Brain microvascular endothelial cell (primary cell): ENCODE measurements around the gene HTR5A.

Experiments
- DNase-seq: peaks from one replicate; pipeline ENCODE4 v3.0.0-alpha.2; 2020
- H3K27ac ChIP-seq: fragments of 250-450 bp; sonication (Bioruptor Pico); 2 replicates; pipeline ENCODE4 v1.5.1; 2020; ENCODE audit warnings: mild to moderate bottlenecking, moderate library complexity
- H3K27me3 ChIP-seq: fragments of 250-450 bp; sonication (Bioruptor Pico); replicated peaks from 2 replicates; pipeline ENCODE4 v1.5.1; 2020; ENCODE audit warnings: mild to moderate bottlenecking
- H3K36me3 ChIP-seq: fragments of 250-450 bp; sonication (Bioruptor Pico); replicated peaks from 2 replicates; pipeline ENCODE4 v1.5.1; 2020; ENCODE audit warnings: mild to moderate bottlenecking
- H3K4me3 ChIP-seq: 2 replicates; pipeline ENCODE4 v1.5.1; 2011; ENCODE audit warnings: low read depth, mild to moderate bottlenecking, control low read depth, low read length, moderate library complexity
- in situ Hi-C: cut with HindIII; loops from 2 replicates; pipeline ENCODE4 v1.10.0; 2017; ENCODE audit warnings: low sequenced_read_pairs, low pct_ligation_motif_present
- TF ChIP-seq, protein P1 (sequence below): IDR thresholded peaks from 2 replicates; pipeline ENCODE4 v1.5.1; 2011; ENCODE audit warnings: low read depth, mild to moderate bottlenecking, moderate library complexity, low read length, control low read depth, inconsistent platforms; ENCODE audit errors: missing control alignments

HTR5A gene

DNA sequence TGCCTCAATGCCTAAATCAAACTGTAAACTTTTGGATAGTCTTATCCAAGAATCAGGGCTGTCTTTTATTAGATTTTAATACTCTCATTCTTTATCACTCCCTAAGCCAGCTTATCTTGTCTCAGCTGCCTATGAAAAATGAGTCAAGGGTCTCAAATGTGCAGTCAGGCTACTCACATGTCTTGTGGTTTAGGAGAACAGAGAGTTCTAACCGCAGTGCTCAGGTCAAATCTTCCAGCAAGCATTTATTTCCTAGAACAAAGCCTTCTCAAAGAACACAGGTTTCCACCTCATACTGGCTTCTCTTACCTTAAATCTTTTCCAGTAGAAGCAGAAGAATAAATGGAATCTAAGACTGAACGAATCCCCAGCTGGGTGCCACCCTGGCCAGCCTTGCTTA lies 23.5 kb downstream of the HTR5A start:
- H3K27me3 ChIP-seq, result no peaks in the 10 kb centered on the region
- no peaks in the 10 kb centered on the region for H3K36me3 ChIP-seq
- no peak overlapping the region for H3K27ac ChIP-seq
- no peak overlapping the region for H3K4me3 ChIP-seq
- TF ChIP-seq, protein P1, sequence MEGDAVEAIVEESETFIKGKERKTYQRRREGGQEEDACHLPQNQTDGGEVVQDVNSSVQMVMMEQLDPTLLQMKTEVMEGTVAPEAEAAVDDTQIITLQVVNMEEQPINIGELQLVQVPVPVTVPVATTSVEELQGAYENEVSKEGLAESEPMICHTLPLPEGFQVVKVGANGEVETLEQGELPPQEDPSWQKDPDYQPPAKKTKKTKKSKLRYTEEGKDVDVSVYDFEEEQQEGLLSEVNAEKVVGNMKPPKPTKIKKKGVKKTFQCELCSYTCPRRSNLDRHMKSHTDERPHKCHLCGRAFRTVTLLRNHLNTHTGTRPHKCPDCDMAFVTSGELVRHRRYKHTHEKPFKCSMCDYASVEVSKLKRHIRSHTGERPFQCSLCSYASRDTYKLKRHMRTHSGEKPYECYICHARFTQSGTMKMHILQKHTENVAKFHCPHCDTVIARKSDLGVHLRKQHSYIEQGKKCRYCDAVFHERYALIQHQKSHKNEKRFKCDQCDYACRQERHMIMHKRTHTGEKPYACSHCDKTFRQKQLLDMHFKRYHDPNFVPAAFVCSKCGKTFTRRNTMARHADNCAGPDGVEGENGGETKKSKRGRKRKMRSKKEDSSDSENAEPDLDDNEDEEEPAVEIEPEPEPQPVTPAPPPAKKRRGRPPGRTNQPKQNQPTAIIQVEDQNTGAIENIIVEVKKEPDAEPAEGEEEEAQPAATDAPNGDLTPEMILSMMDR, result no peak
- in situ Hi-C loops, result no loop called here
- no peak for DNase-seq

DNA sequence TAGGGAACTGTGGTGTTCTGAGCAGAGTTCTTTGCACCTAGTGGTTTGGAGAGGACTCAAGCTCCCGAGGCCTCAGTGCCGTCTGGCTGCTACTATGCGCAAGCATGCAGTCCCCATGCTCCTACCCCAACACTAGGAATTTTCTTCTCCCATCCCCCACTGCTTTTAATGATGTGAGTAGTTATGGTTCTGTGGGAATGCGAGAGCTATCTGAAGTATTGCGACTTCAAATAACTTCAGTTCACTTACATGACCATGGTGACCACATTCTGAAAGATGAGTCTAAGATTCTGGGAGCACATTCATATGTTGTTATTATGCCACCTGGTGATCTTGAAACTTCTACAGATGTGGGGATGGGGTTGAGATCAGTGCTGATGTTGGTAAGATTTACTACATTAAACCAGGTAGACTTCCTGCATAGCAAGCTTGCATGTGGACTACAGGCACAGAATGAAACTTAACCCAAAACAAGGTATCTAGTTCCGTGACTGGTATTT lies 24.6 kb downstream of the HTR5A start:
- no peaks in the 10 kb centered on the region for H3K27me3 ChIP-seq
- no peak overlapping the region for H3K27ac ChIP-seq
- H3K36me3 ChIP-seq, result no peaks in the 10 kb centered on the region
- no peak overlapping the region for H3K4me3 ChIP-seq
- DNase-seq, result no peak
- in situ Hi-C loops, result no loop called here
- TF ChIP-seq, protein P1, result no peak

DNA sequence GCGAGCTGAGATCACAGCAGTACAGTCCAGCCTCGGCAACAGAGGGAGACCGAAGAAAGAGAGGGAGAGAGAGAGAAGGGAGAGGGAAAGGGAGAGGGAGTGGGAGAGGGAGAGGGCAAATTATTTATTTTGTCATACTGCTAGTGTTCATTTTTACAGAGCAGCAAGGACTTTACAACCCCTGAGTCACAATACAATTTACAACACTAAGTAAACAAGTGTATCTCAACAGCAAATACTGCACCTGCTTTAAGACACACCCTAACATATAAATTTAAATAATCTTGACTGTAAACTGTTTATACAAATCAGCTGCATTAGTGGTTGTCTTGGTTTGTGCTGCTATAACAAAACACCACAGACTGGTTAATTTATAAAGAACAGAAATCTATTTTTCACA lies 27.2 kb downstream of the HTR5A start:
- DNase-seq, result no peak
- Histone ChIP-seq H3K27me3 (no peaks in the 10 kb centered on the region), H3K27ac (no peak overlapping the region), H3K4me3 (no peak overlapping the region), H3K36me3 (no peaks in the 10 kb centered on the region)
- in situ Hi-C loops, result no loop called here
- TF ChIP-seq, protein P1, result no peak

DNA sequence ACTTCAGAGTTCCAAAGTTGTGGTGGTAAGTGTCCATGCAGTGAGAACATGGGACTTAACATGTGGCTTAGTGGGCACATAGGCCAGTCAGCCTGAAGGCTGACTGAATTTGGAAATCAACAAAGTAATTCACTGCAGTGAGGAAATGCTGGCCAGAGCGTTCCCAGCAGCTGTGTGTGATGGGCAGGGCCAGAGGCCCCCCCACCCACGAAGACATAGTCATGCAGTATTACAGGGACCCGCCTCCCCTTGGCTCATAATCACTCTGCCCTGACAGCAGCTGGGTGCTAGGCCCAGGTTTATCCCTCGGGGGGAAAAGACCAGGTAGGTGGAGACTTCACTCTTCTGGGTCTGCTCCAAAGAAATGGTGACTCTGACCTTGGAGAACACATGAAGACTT lies 33.7 kb downstream of the HTR5A start:
- no peaks in the 10 kb centered on the region for H3K27me3 ChIP-seq
- DNase-seq, result no peak
- TF ChIP-seq, protein P1, result no peak
- in situ Hi-C loops, result no loop called here
- H3K36me3 ChIP-seq, result no peaks in the 10 kb centered on the region
- no peak overlapping the region for H3K4me3 ChIP-seq
- H3K27ac ChIP-seq, result no peak overlapping the region

DNA sequence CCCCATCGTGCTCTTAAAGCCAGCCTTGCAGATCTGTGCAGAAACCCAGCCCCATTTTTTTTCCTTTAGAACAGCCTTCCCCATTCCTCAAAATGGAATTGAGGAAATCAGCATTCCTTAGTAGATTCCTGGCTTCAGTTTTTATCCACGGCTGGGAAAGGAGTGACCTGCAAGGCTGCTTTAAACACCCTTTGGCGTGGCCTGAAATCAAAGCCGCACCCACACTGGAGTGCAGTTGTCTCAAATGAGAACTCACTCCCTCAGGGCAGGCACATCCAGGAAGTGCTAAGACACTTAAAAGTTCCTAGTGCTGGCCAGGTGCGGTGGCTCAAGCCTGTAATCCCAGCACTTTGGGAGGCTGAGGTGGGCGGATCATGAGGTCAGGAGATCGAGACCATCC lies 34.8 kb downstream of the HTR5A start:
- TF ChIP-seq, protein P1, result no peak
- Histone ChIP-seq H3K27me3 (no peaks in the 10 kb centered on the region), H3K36me3 (no peaks in the 10 kb centered on the region), H3K4me3 (no peak overlapping the region), H3K27ac (no peak overlapping the region)
- no peak for DNase-seq
- in situ Hi-C loops, result no loop called here

DNA sequence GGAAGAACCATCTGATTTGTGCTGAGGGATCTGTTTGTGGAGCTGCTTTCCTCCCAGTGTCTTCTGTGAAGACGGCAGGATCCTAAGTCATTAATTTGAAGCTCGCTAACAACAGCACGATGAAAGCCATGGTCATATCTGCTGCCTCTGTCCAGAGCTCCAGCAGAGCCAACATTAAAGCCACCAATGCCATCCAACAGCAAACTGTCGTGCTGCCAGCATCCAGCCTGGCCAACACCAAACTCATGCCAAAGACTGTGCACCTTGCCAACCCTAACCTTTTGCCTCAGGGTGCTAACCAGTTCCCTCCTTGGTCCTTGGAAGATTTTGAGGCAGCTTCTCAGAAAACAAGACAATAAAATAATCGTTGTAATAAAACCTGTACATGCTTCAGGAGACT lies 36.2 kb downstream of the HTR5A start:
- TF ChIP-seq, protein P1, result no peak
- no peaks in the 10 kb centered on the region for H3K27me3 ChIP-seq
- H3K27ac ChIP-seq, result no peak overlapping the region
- in situ Hi-C loops, result no loop called here
- DNase-seq, result no peak
- H3K4me3 ChIP-seq, result no peak overlapping the region
- H3K36me3 ChIP-seq, result no peaks in the 10 kb centered on the region
